GM18505 (cell line): Measurements from ENCODE around the gene PRR33.

Experiments used
- ATAC-seq: cut with Tn5 transposase; IDR thresholded peaks from one replicate; pipeline ENCODE4 v1.9.1; 2021; ENCODE audit not compliant: unreplicated experiment
- POLR2A ChIP-seq: IDR thresholded peaks from 4 replicates; pipeline ENCODE4 v1.6.1; 2011; ENCODE audit warnings: borderline replicate concordance; ENCODE audit not compliant: insufficient read depth, insufficient read length; ENCODE audit errors: extremely low read depth

Gene PRR33

DNA sequence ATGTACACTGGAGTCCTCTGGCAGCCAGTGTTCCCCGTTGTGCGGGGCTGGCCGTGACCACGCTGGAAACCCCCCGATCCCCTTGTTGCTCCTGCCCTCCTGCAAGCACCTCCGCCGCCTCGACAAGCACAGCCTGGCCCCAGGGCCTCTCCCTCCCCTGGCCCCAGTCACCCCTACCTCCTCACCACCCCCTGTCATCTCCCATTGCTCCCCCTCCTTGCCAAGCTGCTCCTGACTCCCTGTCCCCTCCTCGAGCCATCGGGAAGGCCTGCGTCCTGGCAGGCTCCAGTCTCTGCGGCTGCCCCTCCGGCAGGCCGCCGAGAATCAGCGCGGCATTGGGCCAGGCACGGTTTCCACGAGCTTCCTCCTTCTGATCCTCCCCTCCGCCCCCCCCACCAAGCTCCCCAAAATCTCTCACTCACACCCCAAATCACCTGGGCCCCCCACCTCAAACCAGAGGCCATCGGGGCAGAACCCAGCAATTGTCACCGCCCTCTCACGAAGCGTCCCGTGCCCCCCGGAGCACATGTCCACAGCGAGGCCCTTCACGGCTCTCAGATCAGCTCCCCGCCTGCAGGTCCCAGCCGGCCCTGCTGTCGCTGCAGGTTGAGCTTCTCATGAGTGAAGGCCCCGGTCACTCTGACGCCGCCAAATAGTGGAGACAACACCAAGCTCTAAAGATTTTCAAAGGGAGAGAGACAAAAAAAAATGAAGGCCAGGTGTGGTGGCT is 44.5 kb downstream of the PRR33 start:
- ATAC-seq, result no peak
- no peak for TF ChIP-seq POLR2A

GRCh38 chr11:1846453-1846932 is 45.2 kb downstream of the PRR33 start:
- TF ChIP-seq POLR2A, result no peak
- ATAC-seq, result no peak

GRCh38 chr11:1845561-1846452 is 45.9 kb downstream of the PRR33 start:
- TF ChIP-seq POLR2A, result no peak
- no peak for ATAC-seq

GRCh38 chr11:1845095-1845429 is 46.6 kb downstream of the PRR33 start:
- no peak for TF ChIP-seq POLR2A
- ATAC-seq, result no peak

GRCh38 chr11:1844221-1845094 is 47.2 kb downstream of the PRR33 start:
- ATAC-seq, result no peak
- TF ChIP-seq POLR2A, result no peak

DNA sequence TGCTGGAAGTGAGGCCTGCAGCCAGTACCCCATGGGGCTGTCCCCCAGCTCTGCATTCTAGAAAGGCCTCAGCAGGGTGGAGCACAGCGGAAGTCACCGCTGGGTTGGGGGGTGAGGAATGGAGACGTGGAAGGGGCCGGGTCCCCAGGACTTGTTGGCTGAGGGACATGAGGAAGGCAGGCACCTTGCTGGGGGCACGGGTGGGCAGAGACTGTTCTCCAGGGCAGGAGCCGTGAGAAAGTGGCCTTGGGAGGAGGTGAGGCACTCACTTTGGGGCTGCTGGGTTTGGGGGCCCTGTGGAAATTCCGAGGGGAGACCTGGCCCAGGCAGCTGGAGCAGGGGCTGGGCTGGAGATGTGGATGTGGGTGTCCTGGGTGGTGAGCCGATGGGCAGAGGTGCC is 47.9 kb downstream of the PRR33 start:
- TF ChIP-seq POLR2A, result no peak
- ATAC-seq, result no peak

- TF ChIP-seq POLR2A, result no peak
- no peak for ATAC-seq
Measured at GRCh38 chr11:1843098-1843473, 48.6 kb downstream of the PRR33 start.

DNA sequence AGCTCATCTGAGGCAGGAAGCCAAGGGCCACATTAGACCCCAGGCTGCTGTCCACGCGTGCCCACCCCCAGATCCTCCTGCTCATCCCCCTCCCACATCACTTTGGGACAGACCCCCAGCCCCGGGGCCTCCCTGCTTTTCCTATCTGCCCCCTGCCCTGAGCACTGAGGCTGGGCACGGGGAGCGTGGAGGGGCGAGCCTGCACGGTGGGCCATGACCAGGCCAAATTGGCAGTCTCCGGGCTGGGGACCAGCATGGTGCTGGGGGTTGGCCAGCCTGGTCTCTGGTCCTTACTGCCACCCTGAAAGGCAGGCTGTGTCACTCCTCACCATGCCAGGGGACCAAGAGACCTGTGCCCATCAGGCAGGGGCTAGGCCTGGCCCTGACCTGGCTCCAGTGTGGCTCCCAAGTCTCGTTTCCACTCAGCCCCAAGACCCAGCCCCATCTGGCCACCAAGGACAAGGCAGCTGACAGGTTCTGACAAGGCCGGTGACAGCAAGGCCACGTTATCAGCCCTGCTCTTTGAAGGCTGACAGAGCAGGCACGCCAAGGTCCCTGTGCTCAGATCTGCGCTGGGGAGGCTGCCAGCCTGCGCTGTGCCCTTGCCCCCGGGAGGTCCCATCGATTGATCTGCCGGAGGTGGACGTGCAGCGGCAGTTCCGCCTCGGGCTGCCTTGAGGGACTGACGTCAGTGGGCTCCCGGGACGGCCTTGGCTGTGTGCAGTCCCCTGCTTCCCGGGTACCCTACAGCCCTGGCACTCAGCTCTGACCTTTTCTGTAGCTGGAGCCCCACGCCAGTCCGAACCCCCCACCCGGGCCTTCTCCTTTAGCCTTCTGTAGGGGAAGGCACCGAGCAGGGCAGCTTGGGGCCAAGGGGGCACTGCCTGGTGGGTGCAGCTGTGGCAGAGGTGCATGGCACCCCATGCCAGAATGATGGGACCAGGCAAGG is 49.3 kb downstream of the PRR33 start:
- TF ChIP-seq POLR2A, result no peak

DNA sequence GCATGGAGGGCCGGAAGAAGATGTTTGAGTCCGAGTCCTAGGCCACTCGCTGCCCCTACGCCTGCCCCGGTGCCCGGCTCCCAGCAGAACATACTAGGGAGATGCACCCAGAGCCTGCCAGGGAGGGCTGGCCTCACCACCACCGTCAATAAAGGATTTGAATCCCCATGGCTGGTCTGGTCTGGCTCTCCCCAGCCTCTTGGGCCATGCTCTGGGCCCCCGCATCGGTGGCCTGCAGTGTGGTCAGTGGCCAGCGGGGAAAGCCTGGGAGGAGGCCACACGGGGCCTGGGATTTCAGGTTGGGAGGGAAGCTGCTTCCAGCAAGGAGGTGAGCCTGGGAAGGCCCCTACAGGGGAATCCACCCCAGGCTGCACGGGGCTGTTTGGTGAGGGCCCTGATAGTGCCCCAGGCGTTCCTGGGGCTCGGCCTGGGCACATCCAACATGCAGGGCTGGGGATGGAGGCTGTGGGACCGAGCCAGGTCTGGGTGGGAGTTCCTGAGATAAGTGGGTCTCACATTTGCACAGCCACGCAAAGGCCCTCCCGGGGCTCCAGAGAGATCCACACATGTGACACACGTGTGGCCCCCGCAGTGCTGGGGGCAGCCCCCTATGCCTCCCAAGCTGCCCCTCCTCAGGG is 50.1 kb downstream of the PRR33 start:
- TF ChIP-seq POLR2A, result no peak
- no peak for ATAC-seq

More for the DNA sequence above, 49.3 kb downstream of the PRR33 start:
- no peak for ATAC-seq

DNA sequence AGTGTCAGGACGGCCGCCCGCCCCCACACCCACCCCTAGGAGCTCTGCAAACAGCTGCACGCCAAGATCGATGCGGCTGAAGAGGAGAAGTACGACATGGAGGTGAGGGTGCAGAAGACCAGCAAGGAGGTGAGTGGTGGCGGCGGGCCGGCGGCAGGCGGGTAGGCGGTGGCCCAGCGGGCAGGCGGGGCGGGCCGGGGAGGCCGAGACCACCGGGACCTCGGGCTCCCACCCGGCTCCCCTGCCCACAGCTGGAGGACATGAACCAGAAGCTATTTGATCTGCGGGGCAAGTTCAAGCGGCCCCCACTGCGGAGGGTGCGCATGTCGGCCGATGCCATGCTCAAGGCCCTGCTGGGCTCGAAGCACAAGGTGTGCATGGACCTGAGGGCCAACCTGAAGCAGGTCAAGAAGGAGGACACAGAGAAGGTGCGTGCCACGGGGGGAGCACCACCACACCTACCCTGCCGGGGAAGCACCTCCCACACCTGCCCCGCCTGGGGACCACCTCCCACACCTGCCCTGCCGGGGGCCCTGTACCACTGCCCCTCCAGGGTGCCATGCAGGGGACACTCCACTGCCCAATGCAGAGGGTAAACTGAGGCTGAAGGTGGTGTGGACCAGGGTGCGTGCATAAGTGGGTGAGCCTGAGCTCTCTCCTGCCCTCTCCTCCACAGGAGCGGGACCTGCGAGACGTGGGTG is 50.8 kb downstream of the PRR33 start:
- TF ChIP-seq POLR2A, result no peak
- ATAC-seq, result no peak
